DLD1 (cell line): ENCODE measurements around the gene ALKAL2.

Source experiments
- in situ Hi-C: cut with HindIII; loops from 2 replicates; pipeline ENCODE4 v1.10.0; 2017; ENCODE audit warnings: low sequenced_read_pairs

Gene ALKAL2

GRCh38 chr2:295090-295489 is 7.2 kb upstream of the ALKAL2 start:
- in situ Hi-C loops, result no loop called here

- in situ Hi-C loops, result no loop called here
These were observed 2.3 kb upstream of the ALKAL2 start for GRCh38 chr2:290090-290722.

- in situ Hi-C loops, result no loop called here
These were observed 1.6 kb upstream of the ALKAL2 start for GRCh38 chr2:289362-290089.

GRCh38 chr2:288758-289361 is 969 bp upstream of the ALKAL2 start:
- in situ Hi-C loops, result no loop called here

- in situ Hi-C loops, result no loop called here
These were observed 413 bp downstream of the ALKAL2 start for GRCh38 chr2:287471-287885.

GRCh38 chr2:286774-287392 is 1.0 kb downstream of the ALKAL2 start:
- in situ Hi-C loops, result no loop called here

- in situ Hi-C loops, result no loop called here
These were observed 1.9 kb downstream of the ALKAL2 start for GRCh38 chr2:286035-286434.

- in situ Hi-C loops, result no loop called here
These were observed 2.4 kb downstream of the ALKAL2 start for GRCh38 chr2:285531-285930.

GRCh38 chr2:284896-285492 is 2.9 kb downstream of the ALKAL2 start:
- in situ Hi-C loops, result no loop called here

- in situ Hi-C loops, result no loop called here
These were observed 3.7 kb downstream of the ALKAL2 start for GRCh38 chr2:283996-284794.

- in situ Hi-C loops, result no loop called here
These were observed 5.3 kb downstream of the ALKAL2 start for GRCh38 chr2:282371-283263.

- in situ Hi-C loops, result no loop called here
These were observed 6.5 kb downstream of the ALKAL2 start for GRCh38 chr2:281381-281780.

- in situ Hi-C loops, result no loop called here
These were observed 7.2 kb downstream of the ALKAL2 start for GRCh38 chr2:280650-281110.

GRCh38 chr2:279956-280649 is 7.8 kb downstream of the ALKAL2 start:
- in situ Hi-C loops, result no loop called here

GRCh38 chr2:279366-279765 is 8.5 kb downstream of the ALKAL2 start:
- in situ Hi-C loops, result no loop called here

GRCh38 chr2:278927-279320 is 9.0 kb downstream of the ALKAL2 start:
- in situ Hi-C loops, result no loop called here

- in situ Hi-C loops, result no loop called here
These were observed 9.5 kb downstream of the ALKAL2 start for GRCh38 chr2:278312-278926.

GRCh38 chr2:275466-275865 is 12.4 kb downstream of the ALKAL2 start:
- in situ Hi-C loops, result no loop called here
